Activated CD8-positive, alpha-beta T cell treated with anti-CD3 and anti-CD28 coated beads, Interleukin-2, amount 10 ng/mL, durations not matched to agents 7 days and 5 days (primary cell): ENCODE results near the gene CES2. TPM values are rescaled to one million over a fixed set of nuclear protein-coding genes. Genes with fewer than 3 reads are reported as not detected.
"Not testable (repeated sequence)": the region's sequence is repeated elsewhere in the genome, so short reads cannot be mapped to it uniquely, and the experiment has no call there.

ENCODE experiments used
- ATAC-seq: fragments of 150-1000 bp; cut with Tn5 transposase; one replicate; pipeline ENCODE4 v1.10.0; 2021; ENCODE audit warnings: moderate library complexity
- CTCF ChIA-PET: fragments of 350-600 bp; sonication (Branson Sonifier 250); formaldehyde crosslinking; loops from one replicate; lab custom pipeline; 2021; ENCODE audit warnings: antibody characterized with exemption; lab: Charles Lee
- POLR2A ChIA-PET: fragments of 350-600 bp; sonication (Branson Sonifier 250); formaldehyde crosslinking; loops from one replicate; lab custom pipeline; 2021; ENCODE audit warnings: antibody characterized with exemption; lab: Charles Lee
- DNase-seq: peaks from one replicate; pipeline ENCODE4 v3.0.0-alpha.2; 2020
- H3K27ac Mint-ChIP-seq: one replicate; pipeline ENCODE4 v1.8.0; 2021; ENCODE audit warnings: mild to moderate bottlenecking, mixed read lengths
- H3K27me3 Mint-ChIP-seq: one replicate; pipeline ENCODE4 v1.8.0; 2021; ENCODE audit warnings: low read depth, mixed read lengths
- H3K36me3 Mint-ChIP-seq: one replicate; pipeline ENCODE4 v1.8.0; 2021; ENCODE audit warnings: low read depth, mixed read lengths
- H3K4me1 Mint-ChIP-seq: one replicate; pipeline ENCODE4 v1.8.0; 2021; ENCODE audit warnings: low read depth, mixed read lengths
- H3K4me3 Mint-ChIP-seq: one replicate; pipeline ENCODE4 v1.8.0; 2021; ENCODE audit warnings: mild to moderate bottlenecking, mixed read lengths
- H3K9me3 Mint-ChIP-seq: one replicate; pipeline ENCODE4 v1.8.0; 2022; ENCODE audit warnings: mixed read lengths; ENCODE audit not compliant: insufficient read depth
- total RNA-seq, 2 experiments: library from RNA; stranded (reverse); gene quantifications; one replicate each; pipeline ENCODE4 v1.2.3, GENCODE V29; 2021

CES2 gene
- total RNA-seq, 2 experiments from 2014 or later = 29.7 to 34.0 TPM

DNA sequence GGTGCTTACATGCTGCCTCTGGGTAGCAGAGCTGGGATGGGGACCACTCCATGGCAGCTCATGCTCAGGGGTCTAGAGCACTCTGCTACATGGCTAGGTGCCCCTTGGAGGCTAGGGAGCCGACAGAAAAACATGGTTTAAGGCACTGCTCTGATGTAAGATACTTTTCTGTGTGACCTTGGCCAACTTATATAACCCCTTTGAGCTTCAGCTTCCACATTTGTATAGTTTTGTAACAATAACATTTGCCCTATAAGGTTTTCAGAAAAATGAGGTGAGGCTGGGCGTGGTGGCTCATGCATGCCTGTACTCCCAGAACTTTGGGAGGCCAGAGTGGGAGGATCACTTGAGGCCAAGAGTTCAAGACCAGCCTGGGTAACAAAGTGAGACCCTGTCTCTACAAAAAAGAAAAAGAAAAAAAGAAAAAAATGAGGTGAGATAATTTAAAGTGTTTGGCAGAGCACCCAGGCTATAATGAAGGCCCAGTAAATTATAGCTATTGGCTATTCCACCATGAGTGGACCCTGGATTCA is 56.3 kb downstream of the CES2 start:
- peaks cover 8% of the 10 kb centered on the region for H3K36me3 Mint-ChIP-seq
- no peak overlapping the region for H3K27ac Mint-ChIP-seq
- DNase-seq (no peak), ATAC-seq (no peak)
- CTCF ChIA-PET = interaction anchor here (1.0 to 3.5 kb wide), 6 partner anchors 16 to 164 kb away, joined by 4 to 16 read pairs (median 7); partner anchors contain the start of genes CES3 and NAE1
- H3K9me3 Mint-ChIP-seq = no peaks in the 10 kb centered on the region
- no peak overlapping the region for H3K4me3 Mint-ChIP-seq
- H3K27me3 Mint-ChIP-seq = no peaks in the 10 kb centered on the region
- peaks cover 25% of the 10 kb centered on the region for H3K4me1 Mint-ChIP-seq
- POLR2A ChIA-PET = interaction anchor here (0.8 to 2.0 kb wide), 2 partner anchors 22 to 37 kb away, joined by 5 to 7 read pairs; no protein-coding TSS in a partner anchor

DNA sequence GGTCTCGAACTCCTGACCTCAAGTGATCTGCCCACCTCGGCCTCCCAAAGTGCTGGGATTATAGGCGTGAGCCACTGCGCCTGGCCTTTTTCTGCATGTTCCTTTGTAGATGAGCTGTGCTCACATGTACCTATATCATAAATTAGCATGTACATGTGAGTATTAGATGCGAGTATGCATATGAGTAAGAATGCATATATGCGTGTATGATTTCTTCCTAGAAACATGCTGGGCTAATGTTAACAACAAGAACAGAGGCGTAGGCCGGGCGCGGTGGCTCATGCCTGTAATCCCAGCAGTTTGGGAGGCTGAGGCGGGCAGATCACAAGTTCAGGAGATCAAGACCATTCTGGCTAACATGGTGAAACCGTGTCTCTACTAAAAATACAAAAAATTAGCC is 58.2 kb downstream of the CES2 start:
- H3K27ac Mint-ChIP-seq, H3K4me3 Mint-ChIP-seq, DNase-seq, POLR2A ChIA-PET, H3K36me3 Mint-ChIP-seq, H3K9me3 Mint-ChIP-seq, H3K27me3 Mint-ChIP-seq, ATAC-seq: not testable (repeated sequence)
- CTCF ChIA-PET = interaction anchor here (1.0 to 3.4 kb wide), 3 partner anchors 10 to 32 kb away, joined by 3 to 13 read pairs (median 7); partner anchors contain the start of gene CES3
- peaks cover 13% of the 10 kb centered on the region for H3K4me1 Mint-ChIP-seq

Other genes starting within 250 kb of the CES2 start
- 1 to 10 TPM; 1.2 TPM for gene CMTM4, start 238.8 kb upstream of the CES2 start, total RNA-seq
- gene DYNC1LI2, start 183.9 kb upstream of the CES2 start, total RNA-seq = 10 to 100 TPM; 56.5 to 63.1 TPM
- gene TERB1, start 133.9 kb upstream of the CES2 start, total RNA-seq = not detected
- gene NAE1, start 104.5 kb upstream of the CES2 start, total RNA-seq = 10 to 100 TPM; 77.3 to 84.1 TPM
- gene CA7, start 91.1 kb upstream of the CES2 start, total RNA-seq = not detected
- gene PDP2, start 55.0 kb upstream of the CES2 start, total RNA-seq = 10 to 100 TPM; 24.2 to 26.9 TPM
- gene CDH16, start 16.6 kb upstream of the CES2 start, total RNA-seq = not detected
- under 1 TPM in 1 of 2 experiments, not detected in 1; 0.34 TPM for gene RRAD, start 10.0 kb upstream of the CES2 start, total RNA-seq
- gene CIAO2B, start 1.1 kb upstream of the CES2 start, total RNA-seq = 100 to 1,000 TPM; 115 to 126 TPM
- gene CES3, start 25.8 kb downstream of the CES2 start, total RNA-seq = 1 to 10 TPM; 2.4 to 4.3 TPM
- gene CES4A, start 53.1 kb downstream of the CES2 start, total RNA-seq = 10 to 100 TPM; 10.5 to 12.0 TPM
- 100 to 1,000 TPM; 235 to 241 TPM for gene CBFB, start 93.6 kb downstream of the CES2 start, total RNA-seq
- 10 to 100 TPM; 16.5 TPM for gene PHAF1, start 174.4 kb downstream of the CES2 start, total RNA-seq
- 1 to 10 TPM; 6.6 to 7.2 TPM for gene B3GNT9, start 215.5 kb downstream of the CES2 start, total RNA-seq
- gene TRADD, start 224.4 kb downstream of the CES2 start, total RNA-seq = 10 to 100 TPM; 39.2 to 40.7 TPM
- 10 to 100 TPM; 22.7 to 24.8 TPM for gene FBXL8, start 224.4 kb downstream of the CES2 start, total RNA-seq
- 10 to 100 TPM; 31.5 to 34.4 TPM for gene HSF4, start 229.2 kb downstream of the CES2 start, total RNA-seq
- gene NOL3, start 235.0 kb downstream of the CES2 start, total RNA-seq = 1 to 10 TPM; 7.4 to 8.2 TPM
- gene MATCAP1, start 248.4 kb downstream of the CES2 start, total RNA-seq = 10 to 100 TPM; 43.3 to 48.2 TPM